ENCODE results near the gene RPL36AL. TPM values are rescaled to one million over a fixed set of nuclear protein-coding genes. Genes with fewer than 3 reads are reported as not detected.
"Not testable (repeated sequence)": the region's sequence is repeated elsewhere in the genome, so short reads cannot be mapped to it uniquely, and the experiment has no call there.

RPL36AL gene
- total RNA-seq, result 150 and 166 TPM in 2 replicates

- peaks cover 69% of the 10 kb centered on the region for H3K36me3 Mint-ChIP-seq (ENCODE audit: low read depth)
- H3K27me3 Mint-ChIP-seq, result no peaks in the 10 kb centered on the region
- H3K9me3 Mint-ChIP-seq, result no peaks in the 10 kb centered on the region
- ChIA-PET CTCF (interaction anchor here (0.7 to 2.6 kb wide), 8 partner anchors 11 to 159 kb away, joined by 3 to 29 read pairs (median 10); partner anchors contain the start of genes DNAAF2, KLHDC2, LRR1 and RPS29), POLR2A (interaction anchor here (0.6 to 3.4 kb wide), 36 partner anchors 8 to 1619 kb away, joined by 3 to 293 read pairs (median 5); partner anchors contain the start of genes DMAC2L, DNAAF2, KLHDC1 and KLHDC2)
- ATAC-seq (ENCODE audit: low read depth) (peak; percentile 90), DNase-seq (peak; percentile 90)
- TF ChIP-seq CTCF (IDR thresholded peaks at IDR 0.05), result no peak
- peaks cover 61% of the 10 kb centered on the region for H3K4me1 Mint-ChIP-seq
- H3K4me3 Mint-ChIP-seq, result peak within 1 kb of the TSS; percentile 97
- H3K27ac Mint-ChIP-seq, result peak within 1 kb of the TSS; percentile 97
- intact Hi-C loops (cut with micrococcal nuclease), result loop anchor here (1.0 to 5.0 kb wide), 8 partner anchors 14 to 612 kb away; partner anchors contain the start of genes KLHDC1, LRR1, POLE2 and RPS29
These were observed at the start of gene RPL36AL, which contains the start of gene MGAT2 for GRCh38 chr14:49620182-49621113. TSS of gene RPL36AL (minus strand) at chr14:49620626. CDS start at chr14:49619104, 1,522 bp downstream. TSS of gene MGAT2 (plus strand) at chr14:49620799. CDS start at chr14:49621269, 470 bp downstream.

GRCh38 chr14:49659526-49660455, 39.4 kb upstream of the RPL36AL start:
- CTCF ChIA-PET, result interaction anchor here (1.2 kb wide), 1 partner anchor 171 kb away, joined by 3 read pairs; no protein-coding TSS in a partner anchor
- intact Hi-C loops (cut with micrococcal nuclease), result no loop called here
- POLR2A ChIA-PET, result no interaction called here
- DNase-seq (no peak), ATAC-seq (ENCODE audit: low read depth) (no peak)
- no peaks in the 10 kb centered on the region for H3K9me3 Mint-ChIP-seq
- no peak overlapping the region for H3K27ac Mint-ChIP-seq
- H3K4me3 Mint-ChIP-seq, result no peak overlapping the region
- no peak for TF ChIP-seq CTCF (IDR thresholded peaks at IDR 0.05)
- no peaks in the 10 kb centered on the region for H3K4me1 Mint-ChIP-seq
- no peaks in the 10 kb centered on the region for H3K27me3 Mint-ChIP-seq
- H3K36me3 Mint-ChIP-seq (ENCODE audit: low read depth), result no peaks in the 10 kb centered on the region

GRCh38 chr14:49657500-49657899, 37.1 kb upstream of the RPL36AL start:
- H3K27ac Mint-ChIP-seq; POLR2A ChIA-PET; ATAC-seq (ENCODE audit: low read depth); H3K9me3 Mint-ChIP-seq; DNase-seq; H3K27me3 Mint-ChIP-seq; H3K4me1 Mint-ChIP-seq; H3K4me3 Mint-ChIP-seq; CTCF ChIA-PET; intact Hi-C loops (cut with micrococcal nuclease); H3K36me3 Mint-ChIP-seq (ENCODE audit: low read depth): not testable (repeated sequence)

- intact Hi-C loops (cut with micrococcal nuclease), result no loop called here
- Mint-ChIP-seq H3K36me3 (ENCODE audit: low read depth) (peaks cover 5% of the 10 kb centered on the region), H3K4me3 (no peak overlapping the region), H3K9me3 (no peaks in the 10 kb centered on the region), H3K4me1 (peaks cover 2% of the 10 kb centered on the region), H3K27me3 (no peaks in the 10 kb centered on the region), H3K27ac (no peak overlapping the region)
- ChIA-PET POLR2A (no interaction called here), CTCF (interaction anchor here (0.8 kb wide), 1 partner anchor 21 kb away, joined by 3 read pairs; no protein-coding TSS in a partner anchor)
- DNase-seq (no peak), ATAC-seq (ENCODE audit: low read depth) (no peak)
- no peak for TF ChIP-seq CTCF (IDR thresholded peaks at IDR 0.05)
These were observed 34.1 kb upstream of the RPL36AL start for GRCh38 chr14:49654511-49654910.

GRCh38 chr14:49653508-49653907, 33.1 kb upstream of the RPL36AL start:
- TF ChIP-seq CTCF (IDR thresholded peaks at IDR 0.05), result no peak
- Mint-ChIP-seq H3K27ac (no peak overlapping the region), H3K27me3 (no peaks in the 10 kb centered on the region), H3K36me3 (ENCODE audit: low read depth) (peaks cover 5% of the 10 kb centered on the region), H3K4me3 (no peak overlapping the region), H3K4me1 (peaks cover 2% of the 10 kb centered on the region), H3K9me3 (no peaks in the 10 kb centered on the region)
- ChIA-PET CTCF (no interaction called here), POLR2A (no interaction called here)
- ATAC-seq (ENCODE audit: low read depth) (no peak), DNase-seq (no peak)
- intact Hi-C loops (cut with micrococcal nuclease), result no loop called here

All from activated B cell treated with CpG ODN at 0.5 μM for 24 hours (primary cell).